Endothelial cell (in vitro differentiated cells): ENCODE results near the gene AKNA. TPM values are rescaled to one million over a fixed set of nuclear protein-coding genes. Genes with fewer than 3 reads are reported as not detected.

Source experiments
- DNase-seq: peaks from one replicate; pipeline ENCODE4 v3.0.0; 2021; ENCODE audit warnings: low spot score
- H3K27ac Mint-ChIP-seq: one replicate; pipeline ENCODE4 v1.8.0; 2021; ENCODE audit warnings: mixed read lengths, inconsistent platforms; ENCODE audit not compliant: unreplicated experiment
- H3K27me3 Mint-ChIP-seq: one replicate; pipeline ENCODE4 v1.8.0; 2021; ENCODE audit warnings: mild to moderate bottlenecking, moderate library complexity, mixed read lengths, inconsistent platforms; ENCODE audit not compliant: unreplicated experiment
- H3K36me3 Mint-ChIP-seq: one replicate; pipeline ENCODE4 v1.8.0; 2021; ENCODE audit warnings: mild to moderate bottlenecking, low read depth, mixed read lengths, inconsistent platforms; ENCODE audit not compliant: unreplicated experiment
- H3K4me1 Mint-ChIP-seq: one replicate; pipeline ENCODE4 v1.8.0; 2021; ENCODE audit warnings: mild to moderate bottlenecking, mixed read lengths, inconsistent platforms; ENCODE audit not compliant: unreplicated experiment
- H3K4me3 Mint-ChIP-seq: one replicate; pipeline ENCODE4 v1.8.0; 2021; ENCODE audit warnings: mild to moderate bottlenecking, mixed read lengths, inconsistent platforms; ENCODE audit not compliant: unreplicated experiment
- H3K9me3 Mint-ChIP-seq: one replicate; pipeline ENCODE4 v1.8.0; 2021; ENCODE audit warnings: mixed read lengths, inconsistent platforms; ENCODE audit not compliant: unreplicated experiment
- total RNA-seq: library from RNA; stranded (reverse); fragmentation: NEBNext Ultra II Directional; extraction: Animal tissue kit (Norgen Biotek cat#: 25700); gene quantifications from one replicate; pipeline ENCODE4 v1.2.1, GENCODE V29; 2021; ENCODE audit not compliant: unreplicated experiment
- TF ChIP-seq, protein P1 (sequence below): fragments of 200-600 bp; sonication (generic); IDR thresholded peaks from one replicate; pipeline ENCODE4 v1.5.0; 2021; ENCODE audit warnings: antibody characterized with exemption; ENCODE audit not compliant: unreplicated experiment

Gene AKNA
- total RNA-seq, 1 donor from 2014 or later: 79.1 TPM

- no peak overlapping the region for H3K27ac Mint-ChIP-seq
- no peaks in the 10 kb centered on the region for H3K9me3 Mint-ChIP-seq
- H3K27me3 Mint-ChIP-seq: peaks cover 3% of the 10 kb centered on the region
- H3K4me1 Mint-ChIP-seq: peaks cover 10% of the 10 kb centered on the region
- TF ChIP-seq, protein P1, sequence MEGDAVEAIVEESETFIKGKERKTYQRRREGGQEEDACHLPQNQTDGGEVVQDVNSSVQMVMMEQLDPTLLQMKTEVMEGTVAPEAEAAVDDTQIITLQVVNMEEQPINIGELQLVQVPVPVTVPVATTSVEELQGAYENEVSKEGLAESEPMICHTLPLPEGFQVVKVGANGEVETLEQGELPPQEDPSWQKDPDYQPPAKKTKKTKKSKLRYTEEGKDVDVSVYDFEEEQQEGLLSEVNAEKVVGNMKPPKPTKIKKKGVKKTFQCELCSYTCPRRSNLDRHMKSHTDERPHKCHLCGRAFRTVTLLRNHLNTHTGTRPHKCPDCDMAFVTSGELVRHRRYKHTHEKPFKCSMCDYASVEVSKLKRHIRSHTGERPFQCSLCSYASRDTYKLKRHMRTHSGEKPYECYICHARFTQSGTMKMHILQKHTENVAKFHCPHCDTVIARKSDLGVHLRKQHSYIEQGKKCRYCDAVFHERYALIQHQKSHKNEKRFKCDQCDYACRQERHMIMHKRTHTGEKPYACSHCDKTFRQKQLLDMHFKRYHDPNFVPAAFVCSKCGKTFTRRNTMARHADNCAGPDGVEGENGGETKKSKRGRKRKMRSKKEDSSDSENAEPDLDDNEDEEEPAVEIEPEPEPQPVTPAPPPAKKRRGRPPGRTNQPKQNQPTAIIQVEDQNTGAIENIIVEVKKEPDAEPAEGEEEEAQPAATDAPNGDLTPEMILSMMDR: no peak
- no peak overlapping the region for H3K4me3 Mint-ChIP-seq
- DNase-seq: no peak
- peaks cover 31% of the 10 kb centered on the region for H3K36me3 Mint-ChIP-seq
These were observed 98.7 kb downstream of the AKNA start for GRCh38 chr9:114289106-114289505.

- Mint-ChIP-seq H3K27ac (peak overlapping the region; percentile 57), H3K4me3 (peak overlapping the region; percentile 59), H3K4me1 (peaks cover 10% of the 10 kb centered on the region)
These were observed 99.3 kb downstream of the AKNA start for GRCh38 chr9:114288193-114289091.

DNA sequence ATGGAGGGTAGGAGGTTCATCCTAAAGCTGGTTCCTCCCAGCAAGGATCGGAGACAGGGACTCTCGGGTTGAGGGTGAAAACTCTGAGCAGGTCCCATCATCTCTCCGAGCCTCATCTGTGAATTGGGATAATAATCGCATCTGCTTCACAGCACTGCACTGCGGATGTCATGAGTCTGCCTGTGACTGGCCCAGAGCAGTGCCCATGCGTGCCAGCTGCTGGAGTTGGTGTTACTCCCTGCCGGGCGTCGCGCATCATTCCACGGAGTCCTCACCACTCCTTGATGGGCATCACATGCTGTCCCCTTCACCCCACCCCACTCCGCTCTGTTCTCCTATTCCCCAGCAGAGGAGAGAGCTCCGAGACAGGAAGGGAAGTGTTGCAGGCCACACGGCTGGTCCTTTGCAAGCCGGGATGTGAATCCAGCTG lies 100.0 kb downstream of the AKNA start:
- Mint-ChIP-seq H3K36me3 (peaks cover 28% of the 10 kb centered on the region), H3K4me3 (no peak overlapping the region), H3K27ac (no peak overlapping the region), H3K9me3 (no peaks in the 10 kb centered on the region), H3K27me3 (peaks cover 3% of the 10 kb centered on the region), H3K4me1 (peaks cover 10% of the 10 kb centered on the region)
- DNase-seq: no peak
- TF ChIP-seq, protein P1: no peak

More at GRCh38 chr9:114288193-114289091, 99.3 kb downstream of the AKNA start:
- Mint-ChIP-seq H3K9me3 (no peaks in the 10 kb centered on the region), H3K27me3 (peaks cover 3% of the 10 kb centered on the region), H3K36me3 (peaks cover 30% of the 10 kb centered on the region)
- TF ChIP-seq, protein P1: no peak
- no peak for DNase-seq

GRCh38 chr9:114287001-114287762 lies 100.6 kb downstream of the AKNA start:
- no peak for DNase-seq
- peak overlapping the region; percentile 9 for H3K27ac Mint-ChIP-seq
- TF ChIP-seq, protein P1: no peak
- no peak overlapping the region for H3K4me3 Mint-ChIP-seq
- H3K36me3 Mint-ChIP-seq: peaks cover 23% of the 10 kb centered on the region
- no peaks in the 10 kb centered on the region for H3K9me3 Mint-ChIP-seq
- H3K27me3 Mint-ChIP-seq: peaks cover 5% of the 10 kb centered on the region
- H3K4me1 Mint-ChIP-seq: peaks cover 10% of the 10 kb centered on the region
